Neuronal stem cell (in vitro differentiated cells): ENCODE results near the gene ARMC6.

Experiments used
- DNase-seq: peaks from one replicate; pipeline ENCODE4 v3.0.0-alpha.2; 2013; ENCODE audit warnings: low spot score
- H2AFZ ChIP-seq: one replicate; pipeline ENCODE4 v1.6.1; 2013; ENCODE audit warnings: mild to moderate bottlenecking, low read length, inconsistent platforms
- H2AK5ac ChIP-seq: 2 replicates; pipeline ENCODE4 v1.6.1; 2013; ENCODE audit warnings: low read depth, mild to moderate bottlenecking, inconsistent platforms, low read length, moderate library complexity, mixed read lengths
- H2BK120ac ChIP-seq: 2 replicates; pipeline ENCODE4 v1.6.1; 2013; ENCODE audit warnings: low read depth, mild to moderate bottlenecking, inconsistent platforms, low read length, moderate library complexity, mixed read lengths
- H2BK12ac ChIP-seq: one replicate; pipeline ENCODE4 v1.6.1; 2013; ENCODE audit warnings: low read length, inconsistent platforms
- H2BK15ac ChIP-seq: 2 replicates; pipeline ENCODE4 v1.6.1; 2013; ENCODE audit warnings: mild to moderate bottlenecking, low read length, inconsistent platforms, mixed read lengths
- H2BK5ac ChIP-seq: one replicate; pipeline ENCODE4 v1.6.1; 2013; ENCODE audit warnings: inconsistent platforms, mild to moderate bottlenecking, low read length, moderate library complexity
- H3K14ac ChIP-seq: one replicate; pipeline ENCODE4 v1.6.1; 2013; ENCODE audit warnings: low read length, inconsistent platforms
- H3K18ac ChIP-seq: 2 replicates; pipeline ENCODE4 v1.6.1; 2013; ENCODE audit warnings: low read length, inconsistent platforms
- H3K23ac ChIP-seq: 2 replicates; pipeline ENCODE4 v1.6.1; 2013; ENCODE audit warnings: low read depth, mild to moderate bottlenecking, mixed read lengths, low read length, inconsistent platforms; ENCODE audit not compliant: poor library complexity
- H3K27ac ChIP-seq: replicated peaks from 3 replicates; pipeline ENCODE4 v1.5.1; 2013; ENCODE audit warnings: low read length, inconsistent platforms
- H3K27me3 ChIP-seq, 3 experiments: 2 replicates each; pipeline ENCODE4 v1.6.1; 2013; ENCODE audit warnings: low read length in 3 of 3, mild to moderate bottlenecking in 2 of 3, inconsistent platforms in 1 of 3, low read depth in 1 of 3, mixed read lengths in 1 of 3, moderate library complexity in 1 of 3; ENCODE audit not compliant: control insufficient read depth in 3 of 3, insufficient read depth in 3 of 3
- H3K36me3 ChIP-seq, 2 donors: replicated peaks in 1 of 2; 2 replicates each; pipeline ENCODE4 v1.6.1; 2013; ENCODE audit warnings: low read length in 2 of 2; ENCODE audit not compliant: control insufficient read depth in 2 of 2, insufficient read depth in 2 of 2
- H3K4ac ChIP-seq: 2 replicates; pipeline ENCODE4 v1.6.1; 2013; ENCODE audit warnings: inconsistent platforms, mild to moderate bottlenecking, low read length, moderate library complexity
- H3K4me1 ChIP-seq, 2 donors: 1 replicate in 1 of 2; 2 replicates in 1 of 2; pipeline ENCODE4 v1.6.1; 2013; ENCODE audit warnings: low read length in 2 of 2, low read depth in 1 of 2; ENCODE audit not compliant: control insufficient read depth in 2 of 2, insufficient read depth in 1 of 2
- H3K4me2 ChIP-seq: one replicate; pipeline ENCODE4 v1.6.1; 2013; ENCODE audit warnings: mild to moderate bottlenecking, low read length, inconsistent platforms; ENCODE audit not compliant: insufficient read depth, poor library complexity, severe bottlenecking
- H3K4me3 ChIP-seq, 2 donors: 2 replicates each; pipeline ENCODE4 v1.5.1; 2013; ENCODE audit warnings: low read length in 2 of 2, mild to moderate bottlenecking in 2 of 2, inconsistent platforms in 1 of 2, moderate library complexity in 1 of 2
- H3K79me1 ChIP-seq: one replicate; pipeline ENCODE4 v1.6.1; 2013; ENCODE audit warnings: low read depth, mild to moderate bottlenecking, inconsistent platforms, low read length, moderate library complexity
- H3K9ac ChIP-seq: one replicate; pipeline ENCODE4 v1.6.1; 2013; ENCODE audit warnings: mild to moderate bottlenecking, low read depth, low read length, inconsistent platforms; ENCODE audit not compliant: poor library complexity
- H3K9me3 ChIP-seq, 2 donors: replicated peaks in 1 of 2; 2 replicates each; pipeline versions ENCODE3 to v1.6.1; 2013; ENCODE audit warnings: low read length in 2 of 2, mild to moderate bottlenecking in 2 of 2, inconsistent platforms in 1 of 2, low read depth in 1 of 2, mixed read lengths in 1 of 2, moderate library complexity in 1 of 2; ENCODE audit not compliant: control insufficient read depth in 2 of 2, insufficient read depth in 1 of 2
- H4K8ac ChIP-seq: one replicate; pipeline ENCODE4 v1.6.1; 2013; ENCODE audit warnings: low read depth, mild to moderate bottlenecking, inconsistent platforms, low read length, moderate library complexity
- H4K91ac ChIP-seq: one replicate; pipeline ENCODE4 v1.6.1; 2013; ENCODE audit warnings: low read length, low read depth, mild to moderate bottlenecking, inconsistent platforms; ENCODE audit not compliant: poor library complexity
- WGBS, 2 donors: extraction: QIAGEN DNeasy Blood & Tissue Kit; methylation state at CpG; one replicate each; pipeline ENCODE4 v1.1.7; 2013; ENCODE audit warnings: missing lambda C conversion rate in 2 of 2, mixed read lengths in 1 of 2; ENCODE audit not compliant: insufficient read length in 2 of 2, insufficient replicate concordance in 1 of 2; ENCODE audit errors: extremely low coverage in 2 of 2; 5-methylcytosine and 5-hydroxymethylcytosine counted together

ARMC6 gene

GRCh38 chr19:19083413-19084178 lies 50.2 kb downstream of the ARMC6 start:
- H3K9ac ChIP-seq: peak overlapping the region; percentile 3
- no peaks in the 10 kb centered on the region for H3K9me3 ChIP-seq
- DNase-seq: no peak
- H4K91ac ChIP-seq: no peak overlapping the region
- no peak overlapping the region for H3K4ac ChIP-seq
- H3K79me1 ChIP-seq: no peaks in the 10 kb centered on the region
- no peak overlapping the region for H2AFZ ChIP-seq
- WGBS, 2 donors: no CpG with 5 or more reads among the region's 10 CpGs
- no peak overlapping the region for H3K18ac ChIP-seq
- H2AK5ac ChIP-seq: no peak overlapping the region
- H2BK5ac ChIP-seq: no peak overlapping the region
- no peak overlapping the region for H3K23ac ChIP-seq
- H3K4me2 ChIP-seq: no peak overlapping the region
- H2BK15ac ChIP-seq: no peak overlapping the region
- H2BK120ac ChIP-seq: no peak overlapping the region
- no peak overlapping the region for H4K8ac ChIP-seq
- H3K36me3 ChIP-seq: no peaks in the 10 kb centered on the region
- no peak overlapping the region for H3K4me3 ChIP-seq
- no peak overlapping the region for H3K14ac ChIP-seq
- H2BK12ac ChIP-seq: no peak overlapping the region
- no peaks in the 10 kb centered on the region for H3K27me3 ChIP-seq
- no peak overlapping the region for H3K27ac ChIP-seq
- peaks cover 2 to 5% of the 10 kb centered on the region in 2 donors for H3K4me1 ChIP-seq

DNA sequence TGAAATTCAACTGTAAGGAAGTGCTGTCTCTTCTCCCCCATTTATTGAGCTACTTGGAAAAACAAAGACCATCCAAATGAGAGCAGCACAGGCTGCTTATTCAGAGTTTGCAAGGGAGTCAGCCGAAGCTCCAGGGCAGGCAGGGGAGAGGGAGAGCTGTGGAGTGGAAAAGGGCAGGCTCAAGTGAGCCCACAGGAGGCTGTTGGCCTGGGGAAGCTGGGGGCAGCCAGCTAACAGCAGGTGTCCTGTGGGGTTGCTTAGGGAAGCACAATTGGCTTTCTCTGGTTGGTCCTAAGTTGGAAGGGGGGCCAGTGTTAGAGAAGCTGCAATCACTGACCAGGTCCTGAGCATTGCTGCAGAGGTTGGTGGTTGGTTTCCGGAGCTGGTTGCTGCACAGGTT lies 54.3 kb downstream of the ARMC6 start:
- no peak overlapping the region for H3K4me3 ChIP-seq
- H4K8ac ChIP-seq: no peak overlapping the region
- no peaks in the 10 kb centered on the region for H3K79me1 ChIP-seq
- H3K4me2 ChIP-seq: no peak overlapping the region
- H3K9ac ChIP-seq: peak overlapping the region; percentile 32
- H2BK120ac ChIP-seq: no peak overlapping the region
- H3K27me3 ChIP-seq: no peaks in the 10 kb centered on the region
- no peak overlapping the region for H3K27ac ChIP-seq
- no peak overlapping the region for H2BK15ac ChIP-seq
- DNase-seq: no peak
- H3K4ac ChIP-seq: no peak overlapping the region
- H2BK12ac ChIP-seq: no peak overlapping the region
- no peak overlapping the region for H3K23ac ChIP-seq
- H2AFZ ChIP-seq: peak overlapping the region; percentile 17
- no peaks in the 10 kb centered on the region for H3K36me3 ChIP-seq
- no peak overlapping the region for H2AK5ac ChIP-seq
- H3K9me3 ChIP-seq: no peaks in the 10 kb centered on the region
- H3K14ac ChIP-seq: no peak overlapping the region
- no peak overlapping the region for H2BK5ac ChIP-seq
- no peak overlapping the region for H3K18ac ChIP-seq
- WGBS, 2 donors: no CpG with 5 or more reads among the region's 2 CpGs
- no peak overlapping the region for H4K91ac ChIP-seq
- H3K4me1 ChIP-seq: peaks cover 2 to 5% of the 10 kb centered on the region in 2 donors

- no peak overlapping the region for H2BK120ac ChIP-seq
- H3K4me2 ChIP-seq: no peak overlapping the region
- no peak for DNase-seq
These were observed 61.1 kb downstream of the ARMC6 start for GRCh38 chr19:19094513-19094912.

DNA sequence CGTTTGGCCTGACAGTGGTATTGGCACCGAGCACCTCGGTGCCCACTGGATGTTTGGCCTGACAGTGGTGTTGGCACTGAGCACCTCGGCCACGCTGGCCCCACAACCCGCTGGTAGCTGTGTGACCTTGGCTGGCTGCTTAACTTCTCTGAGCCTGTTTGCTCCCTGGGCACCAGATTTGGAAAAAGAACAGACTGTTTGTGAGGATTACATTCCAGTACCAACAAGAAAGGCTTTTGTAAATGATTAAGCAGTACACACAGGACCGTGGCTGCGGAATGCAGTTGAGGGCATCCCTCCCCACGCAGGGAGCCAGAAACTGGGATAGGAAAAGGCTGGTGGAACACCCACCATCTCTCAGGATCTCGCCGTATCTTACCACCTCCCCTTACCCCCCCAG lies 62.3 kb downstream of the ARMC6 start:
- WGBS, 2 donors: no CpG with 5 or more reads among the region's 11 CpGs
- Histone ChIP-seq H3K27ac (no peak overlapping the region), H2BK5ac (no peak overlapping the region)

More at GRCh38 chr19:19094513-19094912, 61.1 kb downstream of the ARMC6 start:
- Histone ChIP-seq H2BK5ac (no peak overlapping the region), H2BK12ac (no peak overlapping the region), H3K14ac (no peak overlapping the region), H3K18ac (no peak overlapping the region), H3K4me1 (no peaks in the 10 kb centered on the region), H4K8ac (no peak overlapping the region), H2BK15ac (no peak overlapping the region), H3K4ac (peak overlapping the region; percentile 59), H3K9me3 (no peaks in the 10 kb centered on the region), H3K79me1 (no peaks in the 10 kb centered on the region), H4K91ac (no peak overlapping the region), H3K4me3 (no peak overlapping the region), H3K36me3 (no peaks in the 10 kb centered on the region), H2AFZ (no peak overlapping the region), H3K27ac (no peak overlapping the region), H2AK5ac (no peak overlapping the region), H3K9ac (no peak overlapping the region), H3K23ac (no peak overlapping the region), H3K27me3 (no peaks in the 10 kb centered on the region)
- no CpG with 5 or more reads among the region's 7 CpGs for WGBS, 2 donors

More for the DNA sequence above, 62.3 kb downstream of the ARMC6 start:
- Histone ChIP-seq H3K4me1 (no peaks in the 10 kb centered on the region), H3K9me3 (no peaks in the 10 kb centered on the region), H3K4me2 (no peak overlapping the region), H3K4ac (no peak overlapping the region), H2AK5ac (peak overlapping the region; percentile 73), H3K36me3 (no peaks in the 10 kb centered on the region), H3K18ac (peak overlapping the region; percentile 51), H4K91ac (no peak overlapping the region), H3K23ac (no peak overlapping the region), H3K9ac (peak overlapping the region; percentile 36), H2BK15ac (no peak overlapping the region), H3K14ac (no peak overlapping the region), H2BK12ac (no peak overlapping the region), H4K8ac (no peak overlapping the region), H3K79me1 (no peaks in the 10 kb centered on the region), H2AFZ (no peak overlapping the region), H2BK120ac (no peak overlapping the region), H3K27me3 (no peaks in the 10 kb centered on the region), H3K4me3 (no peak overlapping the region)
- no peak for DNase-seq
